WTC11 (cell line): ENCODE measurements around the gene ZNF579.

Source experiments
- ATF3 ChIP-seq: sonication (generic); formaldehyde crosslinking; conservative IDR thresholded peaks from 2 replicates; pipeline ENCODE4 v1.8.1; 2022; ENCODE audit warnings: mild to moderate bottlenecking, missing genetic modification reagents
- CTCF ChIP-seq: fragments of 200-600 bp; IDR thresholded peaks from 2 replicates; pipeline ENCODE4 v1.8.0; 2022; ENCODE audit warnings: antibody characterized with exemption
- MAX ChIP-seq: sonication (generic); formaldehyde crosslinking; IDR thresholded peaks from 2 replicates; pipeline ENCODE4 v1.8.0; 2022; ENCODE audit warnings: mild to moderate bottlenecking, missing genetic modification reagents
- NR2C2 ChIP-seq: sonication (generic); formaldehyde crosslinking; IDR thresholded peaks from 2 replicates; pipeline ENCODE4 v1.8.0; 2022; ENCODE audit warnings: mild to moderate bottlenecking, missing genetic modification reagents
- ZBTB43 ChIP-seq: sonication (generic); formaldehyde crosslinking; IDR thresholded peaks from 2 replicates; pipeline ENCODE4 v1.8.1; 2023; ENCODE audit warnings: mild to moderate bottlenecking, missing genetic modification reagents
- ZNF671 ChIP-seq: fragments of 250-450 bp; sonication (Bioruptor Pico); IDR thresholded peaks from 2 replicates; pipeline ENCODE4 v1.8.0; 2021; ENCODE audit warnings: mild to moderate bottlenecking

GRCh38 chr19:55550321-55550650 lies 30.4 kb downstream of the ZNF579 start:
- TF ChIP-seq CTCF (no peak), ZNF671 (CRISPR knock-in tag) (no peak), MAX (no peak), ZBTB43 (CRISPR knock-in tag) (no peak), ATF3 (CRISPR knock-in tag) (no peak), NR2C2 (no peak)
